GM21526 (cell line): Measurements from ENCODE around the gene ANKIB1.

Source experiments
- ATAC-seq: cut with Tn5 transposase; IDR thresholded peaks from one replicate; pipeline ENCODE4 v1.9.1; 2021; ENCODE audit warnings: moderate library complexity; ENCODE audit not compliant: unreplicated experiment, low FRiP score

Gene ANKIB1

DNA sequence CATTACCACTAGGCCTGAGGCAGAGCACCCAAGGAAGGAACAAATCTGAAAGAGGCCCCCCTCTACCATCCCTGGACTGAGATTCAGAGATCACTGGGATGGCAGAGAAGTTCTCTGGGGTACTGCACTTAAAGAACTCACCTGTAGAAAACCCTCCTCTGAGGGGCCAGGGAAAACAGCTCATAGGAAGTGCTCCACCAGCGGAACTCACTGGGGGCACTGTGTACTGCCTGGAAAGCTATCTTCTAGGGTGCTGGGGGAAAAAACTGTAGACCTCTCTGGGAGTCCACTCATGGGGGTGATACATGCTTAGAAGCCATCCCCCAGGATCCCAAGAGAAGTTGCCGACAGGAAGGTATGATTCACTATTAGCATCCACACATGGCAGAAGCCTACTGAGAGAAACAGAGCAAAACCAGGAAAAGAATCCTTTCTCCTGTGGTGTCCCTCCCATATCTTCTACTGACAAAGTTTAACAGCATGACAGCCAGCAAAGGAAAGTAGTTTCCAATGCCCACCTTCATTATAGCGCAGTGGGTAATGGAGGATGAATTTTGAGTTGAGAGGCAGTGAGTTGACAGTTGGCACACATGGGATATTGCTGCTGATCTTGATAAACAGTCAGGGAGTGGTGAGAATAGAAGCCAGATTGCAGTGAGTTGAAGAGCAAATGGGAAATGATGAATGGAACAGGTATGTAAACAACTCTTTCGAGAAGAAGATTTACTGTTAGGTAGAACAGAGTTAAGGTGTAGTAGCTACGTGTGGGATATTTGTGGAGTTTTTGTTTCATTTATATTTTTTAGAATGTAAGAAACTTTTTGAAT is 20.9 kb downstream of the ANKIB1 start:
- ATAC-seq, result no peak

DNA sequence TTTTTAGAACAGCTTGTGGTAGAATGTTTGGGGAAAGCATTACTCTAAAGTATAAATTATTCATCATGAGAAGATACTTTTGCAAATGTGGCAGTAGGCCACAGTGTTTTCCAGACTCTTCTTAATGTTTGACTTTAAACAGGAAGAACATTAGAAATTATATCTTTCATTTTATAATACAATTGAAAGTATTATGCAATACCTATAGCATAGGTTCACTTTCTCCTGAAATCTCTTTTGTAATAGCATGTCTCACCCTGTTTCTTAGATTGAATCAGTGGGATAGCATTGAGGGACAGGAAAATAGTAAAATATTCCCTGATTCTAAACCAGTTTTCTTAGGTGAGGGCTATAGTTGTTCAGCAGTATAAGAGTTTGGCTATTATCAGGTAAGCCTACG is 23.1 kb downstream of the ANKIB1 start:
- ATAC-seq, result no peak

DNA sequence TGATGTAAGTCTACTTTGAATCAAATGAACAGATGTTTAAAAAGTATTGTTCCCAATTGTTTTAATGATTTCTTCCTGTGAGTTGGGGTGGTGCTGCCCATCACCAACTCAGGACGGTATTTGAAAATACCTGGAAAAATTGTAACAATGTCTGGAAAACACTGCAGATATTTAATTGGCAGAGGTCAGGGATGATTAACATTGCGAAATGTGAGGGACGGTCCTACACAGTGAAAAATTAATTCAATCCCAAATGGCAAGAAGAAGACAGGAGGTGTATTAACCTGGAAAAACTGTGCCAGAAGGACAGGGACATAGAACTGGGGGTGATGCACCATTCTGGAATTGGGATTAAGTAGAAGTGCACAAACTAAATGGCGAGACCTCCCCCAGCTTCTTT is 29.6 kb downstream of the ANKIB1 start:
- ATAC-seq, result no peak

DNA sequence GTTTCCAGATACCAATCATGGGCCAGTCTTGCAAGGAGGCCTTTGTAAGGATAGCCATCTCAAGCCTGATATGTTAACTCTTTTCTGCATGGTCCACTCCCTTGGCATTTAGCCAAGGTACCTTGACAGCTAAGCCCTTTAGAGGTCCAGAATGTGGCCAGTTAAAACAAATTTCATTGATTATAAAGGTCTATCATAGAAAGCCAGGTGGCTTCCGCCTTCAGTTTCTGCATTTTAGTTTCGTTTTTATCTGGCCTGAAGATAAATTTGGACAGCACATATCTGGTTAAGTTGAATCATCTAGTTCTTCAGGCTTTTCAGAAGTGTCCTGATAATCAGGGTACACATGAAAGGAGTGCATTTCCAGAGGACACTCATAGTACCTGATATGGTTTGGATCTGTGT is 30.7 kb downstream of the ANKIB1 start:
- ATAC-seq, result peak; percentile 81

DNA sequence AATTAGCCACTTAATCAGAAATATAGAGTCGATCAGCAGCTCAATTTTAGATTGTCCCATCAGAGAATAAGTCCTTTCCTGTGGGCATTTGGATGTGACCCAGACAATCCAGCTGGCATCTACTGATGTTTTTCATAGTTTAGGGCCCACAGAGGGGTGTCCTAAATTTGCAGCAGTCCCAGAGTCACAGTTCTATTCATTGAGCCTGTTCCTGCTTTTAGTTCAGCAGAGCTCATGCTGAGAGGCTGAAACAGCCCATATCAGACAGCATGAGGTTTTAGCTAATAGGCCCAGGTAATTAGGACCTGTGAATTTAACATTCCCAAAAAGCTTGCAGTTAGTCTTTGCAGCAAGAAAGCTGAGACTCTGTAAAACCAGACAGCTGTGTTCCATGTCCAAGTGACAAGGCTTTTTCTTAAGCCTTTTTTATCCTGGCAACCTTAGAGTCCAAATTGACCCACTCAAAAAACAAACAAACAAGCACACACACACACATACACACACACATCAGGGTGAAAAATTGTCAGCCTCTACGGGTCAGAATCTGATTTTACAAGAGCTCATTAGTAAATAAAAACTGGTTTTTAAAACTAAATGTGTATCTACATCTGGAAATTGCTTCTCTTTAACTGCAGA is 33.7 kb downstream of the ANKIB1 start:
- ATAC-seq, result no peak

DNA sequence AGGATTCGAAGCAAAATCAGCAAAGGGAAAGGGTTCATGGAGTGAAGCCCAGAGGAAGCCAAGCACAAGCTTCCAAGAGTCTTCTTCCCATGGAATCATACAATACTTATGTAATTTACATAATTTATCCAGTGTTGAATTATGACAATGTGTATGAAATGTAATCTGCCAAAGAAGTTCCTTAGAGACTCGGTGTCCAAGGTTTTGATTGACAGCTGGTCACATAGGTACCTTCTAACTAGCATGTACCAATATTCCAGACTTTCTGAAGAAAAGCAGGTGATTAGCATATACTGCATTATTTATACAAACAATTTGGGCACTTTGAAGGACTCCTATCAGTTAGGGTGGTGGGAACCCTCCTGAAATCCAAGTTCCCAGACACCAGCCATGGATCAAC is 35.3 kb downstream of the ANKIB1 start:
- no peak for ATAC-seq

DNA sequence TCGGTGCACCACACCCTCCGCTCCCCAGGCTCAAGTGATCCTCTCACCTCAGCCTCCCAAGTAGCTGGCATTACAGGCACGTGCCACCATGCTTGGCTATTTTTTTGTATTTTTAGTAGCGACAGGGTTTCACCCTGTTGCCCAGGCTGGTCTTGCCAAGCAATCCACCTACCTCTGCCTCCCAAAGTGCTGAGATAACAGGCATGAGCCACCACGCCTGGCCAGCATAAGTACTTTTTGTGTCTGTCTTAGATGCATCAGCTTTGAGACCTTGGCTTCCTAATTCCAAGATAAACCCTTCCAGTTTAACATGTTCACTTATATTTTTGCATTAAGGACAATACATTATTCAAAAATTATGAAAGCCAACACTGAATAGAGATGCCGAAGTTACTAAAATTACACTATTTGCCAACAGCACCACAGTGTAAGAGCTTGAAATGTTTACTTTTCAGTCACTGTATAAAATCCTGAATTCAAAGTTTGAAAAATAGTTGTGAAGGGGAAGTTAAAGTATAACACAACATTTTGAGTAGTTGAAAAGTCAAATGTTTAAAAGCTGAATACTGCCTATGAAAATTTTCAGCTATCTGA is 36.5 kb downstream of the ANKIB1 start:
- no peak for ATAC-seq

DNA sequence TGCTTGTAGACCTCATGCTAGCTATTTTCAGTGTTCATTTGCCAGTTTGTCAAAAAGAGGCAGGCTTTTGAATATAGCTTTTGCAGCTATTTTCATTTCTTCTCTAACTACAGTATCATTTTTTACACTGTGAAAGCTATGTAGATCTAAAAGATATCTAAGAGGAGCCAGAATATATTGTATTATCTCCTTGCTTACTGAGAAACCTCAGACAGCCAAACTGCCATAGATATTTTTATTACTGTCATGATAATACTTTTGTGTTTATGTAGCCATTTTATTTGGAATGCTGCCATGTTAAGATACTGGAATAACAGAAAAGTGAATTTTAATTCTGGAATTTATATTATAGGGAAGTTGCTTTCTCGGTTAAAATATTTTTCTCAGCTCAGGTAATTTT is 37.2 kb downstream of the ANKIB1 start:
- no peak for ATAC-seq

DNA sequence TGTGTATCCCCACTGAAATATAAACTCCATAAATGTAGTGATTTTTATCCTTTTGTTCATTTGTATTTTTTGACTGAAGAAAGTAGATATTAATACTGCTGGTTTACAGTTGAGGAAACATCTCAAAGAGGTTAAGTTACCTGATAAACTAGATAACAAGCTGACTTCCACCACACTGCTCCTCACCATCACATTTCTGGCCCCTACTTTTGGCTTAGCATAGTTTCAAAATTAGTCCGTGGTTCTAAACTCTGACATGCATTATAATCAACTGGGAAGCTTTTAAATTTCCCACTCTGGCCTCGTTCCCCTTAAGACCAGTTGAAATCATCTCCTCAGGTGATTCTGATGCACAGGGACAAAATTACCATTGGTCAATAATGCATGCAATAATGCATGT is 43.5 kb downstream of the ANKIB1 start:
- ATAC-seq, result no peak

DNA sequence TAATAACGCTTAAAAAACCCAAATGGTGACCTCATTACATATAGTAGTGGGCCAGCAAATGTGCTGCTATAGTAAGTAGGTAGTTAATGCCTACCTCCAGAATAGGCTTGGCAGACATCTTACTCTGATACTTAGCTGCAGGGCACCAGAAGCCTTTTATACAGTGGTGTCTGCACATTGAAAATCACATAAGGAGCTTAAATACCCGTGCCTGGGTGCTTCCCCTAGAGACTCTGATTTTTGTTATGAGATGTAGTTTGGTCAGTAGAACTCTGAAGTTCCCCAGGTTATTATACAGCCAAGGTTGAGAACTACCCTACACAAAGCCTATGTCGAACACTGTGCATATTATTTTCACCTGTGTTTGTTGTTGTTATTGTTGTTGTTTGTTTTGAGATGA is 47.2 kb downstream of the ANKIB1 start:
- no peak for ATAC-seq

DNA sequence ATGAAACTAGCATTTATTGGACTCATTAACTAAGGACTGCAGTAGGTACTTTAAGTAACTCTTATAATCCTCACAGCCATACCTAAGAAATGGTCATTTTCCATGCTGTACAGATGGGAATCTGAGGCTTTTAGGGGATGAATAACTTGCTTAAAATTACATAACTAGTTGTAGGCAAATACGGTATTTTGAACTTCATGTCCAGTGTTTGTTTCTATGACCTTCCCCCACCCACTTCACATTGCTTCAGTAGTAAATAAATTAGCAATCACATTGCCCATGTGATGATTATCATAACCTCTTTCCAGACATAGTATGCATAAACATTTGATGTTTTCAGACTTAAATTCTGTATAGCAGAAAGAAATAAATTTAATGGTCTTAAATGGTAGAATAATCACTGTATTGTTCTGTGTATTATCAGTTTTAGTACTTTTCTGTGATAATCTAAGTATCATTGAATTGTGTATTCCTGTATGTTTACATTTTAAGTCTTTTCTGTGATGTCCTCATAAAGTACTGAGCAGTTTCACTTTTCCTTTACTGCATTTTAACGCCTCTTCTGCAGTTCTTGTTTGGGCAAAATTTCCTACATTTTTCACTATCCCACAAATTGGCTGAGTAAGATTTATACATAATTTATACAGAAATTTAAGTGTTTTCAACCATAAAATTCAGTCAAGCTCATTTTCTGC is 48.3 kb downstream of the ANKIB1 start:
- ATAC-seq, result no peak

DNA sequence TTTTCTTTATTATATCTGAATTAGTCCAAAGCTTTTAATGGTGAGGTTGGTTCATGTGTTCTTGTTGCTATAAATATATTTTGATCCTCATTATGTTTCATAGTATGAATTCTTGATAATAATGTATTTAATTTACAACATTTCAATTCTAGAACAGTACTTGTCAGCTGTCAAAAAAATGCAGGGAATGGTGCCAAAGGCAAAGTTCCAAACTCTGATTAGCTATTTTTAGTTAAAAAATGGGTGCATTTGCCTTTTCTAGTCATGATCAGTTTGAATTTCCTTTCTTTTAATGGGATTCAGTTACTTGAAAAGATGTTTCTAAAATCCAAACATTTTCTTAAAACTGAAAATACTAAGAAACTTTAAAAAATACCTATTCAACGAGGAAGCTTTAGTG is 49.6 kb downstream of the ANKIB1 start:
- no peak for ATAC-seq

DNA sequence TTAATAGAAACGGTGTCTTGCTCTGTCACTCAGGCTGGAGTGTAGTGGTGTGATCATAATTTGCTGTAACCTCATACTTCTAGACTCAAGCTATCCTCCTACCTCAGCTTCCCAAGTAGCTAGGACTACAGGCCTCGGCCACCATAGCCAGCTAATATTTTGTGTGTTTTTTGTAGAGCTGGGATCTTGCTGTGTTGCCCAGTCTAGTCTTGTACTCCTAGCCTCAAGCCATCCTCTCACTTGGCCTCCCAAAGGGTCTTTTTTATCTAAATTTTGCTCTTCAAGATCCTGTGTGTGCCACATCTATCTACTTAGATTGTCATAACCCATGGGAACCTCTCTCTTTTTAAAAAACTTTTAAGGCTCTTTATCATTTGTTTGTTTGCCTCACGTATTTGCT is 50.5 kb downstream of the ANKIB1 start:
- ATAC-seq, result no peak

DNA sequence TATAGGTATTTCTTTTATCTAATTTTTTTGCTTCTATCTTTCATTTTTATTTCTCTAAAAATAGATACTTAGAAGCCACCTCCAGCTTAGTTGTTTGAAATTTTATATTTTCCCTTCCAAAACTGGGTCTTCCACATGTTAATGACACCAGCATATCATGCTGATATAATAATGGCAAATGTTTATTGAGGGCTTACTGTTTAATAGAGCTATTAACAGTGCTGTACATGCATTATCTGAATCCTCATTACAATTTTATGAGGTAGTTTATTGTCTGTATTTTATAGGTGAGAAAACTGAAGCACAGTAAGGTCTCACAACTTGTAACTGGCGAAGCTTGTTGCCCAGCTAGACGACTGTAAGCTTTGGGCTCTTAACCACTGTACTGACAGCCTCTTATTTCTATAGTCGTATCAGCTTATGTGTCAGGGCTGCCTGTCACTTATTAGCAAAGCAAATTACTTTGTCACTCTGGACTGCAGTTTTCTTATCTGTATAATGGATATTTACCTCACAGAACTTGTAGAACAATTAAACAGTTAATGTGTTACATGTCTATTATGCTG is 51.2 kb downstream of the ANKIB1 start:
- no peak for ATAC-seq

DNA sequence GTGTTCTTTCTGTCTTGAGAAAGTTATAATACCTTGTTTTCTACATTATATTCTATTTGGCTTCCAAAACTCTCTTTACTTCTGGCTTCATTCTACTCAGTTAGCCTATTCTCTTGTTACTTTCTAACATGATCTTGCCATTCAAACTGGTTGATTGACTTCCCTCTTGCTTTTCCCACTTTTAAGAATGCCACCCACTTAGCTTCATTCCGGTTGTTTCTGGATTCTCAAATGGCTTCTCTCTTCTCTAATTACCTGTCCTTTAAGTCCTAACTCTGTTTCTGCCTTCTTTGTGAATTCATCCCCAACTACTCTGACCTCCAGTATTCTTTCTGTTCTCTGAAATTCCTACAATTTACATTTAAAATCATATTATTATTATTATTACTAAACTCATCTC is 52.0 kb downstream of the ANKIB1 start:
- no peak for ATAC-seq

DNA sequence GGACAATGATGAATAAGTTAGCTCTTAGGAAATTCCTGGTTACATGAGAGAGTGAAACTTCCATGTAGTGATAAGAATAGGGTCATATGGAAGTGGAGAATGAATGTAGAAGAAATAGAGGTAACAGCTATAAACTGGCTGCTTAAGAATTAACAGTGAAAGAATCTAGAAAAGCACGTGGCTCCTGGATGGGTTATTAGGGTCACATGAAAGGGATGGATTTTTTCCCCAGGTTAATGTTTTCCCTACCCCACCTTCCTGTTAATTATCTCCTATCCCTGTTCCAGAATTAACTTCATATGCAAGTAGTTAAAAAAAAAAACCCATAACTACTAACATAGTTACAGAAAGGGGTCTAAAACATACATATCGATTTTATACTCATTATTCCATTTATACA is 58.0 kb downstream of the ANKIB1 start:
- ATAC-seq, result no peak

DNA sequence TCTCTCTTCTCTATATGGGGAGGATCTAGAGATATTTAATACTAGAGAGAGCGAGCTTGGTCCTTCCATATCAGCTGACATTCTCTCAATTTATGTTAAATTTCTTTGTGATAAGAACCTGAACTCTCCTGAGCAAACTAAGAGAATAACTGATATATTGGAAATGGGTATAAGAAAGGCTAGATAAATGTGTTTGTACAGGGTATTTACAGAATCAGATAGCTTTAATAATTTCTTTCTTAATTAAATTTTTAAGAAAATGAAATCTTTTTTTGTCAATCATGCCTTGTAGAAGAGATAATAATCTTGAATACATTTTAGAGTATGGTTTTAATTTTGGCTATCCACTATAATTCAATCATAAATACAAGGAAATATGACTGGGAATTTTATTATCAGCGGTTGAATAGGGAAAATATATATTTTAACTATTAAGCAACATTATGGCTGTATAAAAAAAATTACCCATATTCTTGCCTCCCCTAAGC is 58.7 kb downstream of the ANKIB1 start:
- no peak for ATAC-seq

DNA sequence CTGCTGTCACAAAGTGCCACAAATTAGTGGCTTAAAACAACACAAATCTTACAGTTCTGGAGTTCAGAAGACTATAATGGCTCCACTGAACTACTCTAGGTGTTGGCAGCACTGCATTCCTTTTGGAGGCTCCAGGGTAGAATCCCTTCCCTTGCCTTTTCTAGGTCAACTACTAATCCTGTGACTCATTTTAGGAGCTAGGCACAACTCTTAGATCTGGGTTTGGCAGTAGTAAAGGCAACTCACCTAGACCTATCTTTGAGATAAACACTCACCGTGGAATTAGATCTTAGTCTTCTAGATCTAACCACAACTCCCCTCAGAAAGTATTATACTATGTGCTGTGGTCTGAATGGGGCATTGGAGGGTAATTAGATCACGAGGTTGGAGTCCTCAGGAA is 60.4 kb downstream of the ANKIB1 start:
- no peak for ATAC-seq

DNA sequence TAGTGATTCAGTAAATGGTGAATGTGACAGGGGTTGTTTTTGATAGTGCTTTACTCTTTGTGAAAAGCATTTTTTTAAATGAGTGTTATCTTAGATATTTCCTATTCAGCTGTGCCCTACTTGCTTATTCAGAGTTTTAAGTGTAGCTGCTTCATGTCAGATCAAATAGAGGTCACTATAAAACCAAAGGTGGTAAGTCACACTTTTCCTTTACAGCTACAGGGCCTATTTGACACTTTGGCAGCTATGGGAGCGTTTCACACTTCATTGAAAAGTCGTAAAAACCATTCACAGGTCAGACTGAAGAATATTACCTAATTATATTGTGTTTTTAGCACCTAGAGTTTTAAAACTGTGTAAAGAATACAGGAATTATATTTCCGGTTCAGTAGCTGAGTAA is 67.3 kb downstream of the ANKIB1 start:
- no peak for ATAC-seq

DNA sequence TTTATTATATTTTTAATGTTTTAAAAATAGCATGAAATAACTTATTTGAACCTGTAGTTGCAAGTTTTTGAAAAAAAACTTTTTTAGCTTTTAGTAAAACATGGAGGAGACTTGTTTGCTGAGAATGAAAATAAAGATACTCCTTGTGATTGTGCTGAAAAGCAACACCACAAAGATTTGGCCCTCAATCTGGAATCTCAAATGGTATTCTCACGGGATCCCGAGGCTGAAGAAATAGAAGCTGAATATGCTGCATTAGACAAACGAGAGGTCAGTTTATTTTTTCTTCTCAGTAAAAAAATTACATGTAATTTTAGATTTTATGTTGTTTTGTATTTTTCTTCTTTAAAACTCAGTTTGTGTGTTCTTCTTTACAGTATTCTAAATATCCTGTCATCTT is 73.5 kb downstream of the ANKIB1 start:
- no peak for ATAC-seq

DNA sequence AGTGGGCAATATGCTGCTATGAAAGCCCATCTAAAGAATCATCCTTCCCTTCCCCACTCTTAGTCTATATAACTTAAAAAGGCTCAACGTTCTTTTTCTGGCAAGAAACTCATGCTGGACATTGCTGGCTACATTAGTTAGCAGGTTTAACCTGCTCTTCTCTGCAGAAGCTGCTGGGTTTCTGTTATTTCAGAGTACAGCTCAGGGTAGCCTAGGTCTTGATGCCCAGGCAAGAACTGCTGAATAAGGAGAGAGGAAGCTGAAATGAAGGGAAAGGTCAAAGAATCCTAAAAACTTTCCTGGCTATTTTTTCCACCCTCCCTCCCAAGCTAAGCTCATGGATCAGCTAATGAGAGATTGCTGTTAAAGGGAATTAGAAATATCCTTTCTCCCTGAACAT is 79.4 kb downstream of the ANKIB1 start:
- no peak for ATAC-seq
